HL-60/S4 (cell line): Measurements from ENCODE around the gene ALPG.
"Not testable (repeated sequence)": the region's sequence is repeated elsewhere in the genome, so short reads cannot be mapped to it uniquely, and the experiment has no call there.

Experiments
- in situ Hi-C: fragments of 300-500 bp; cut with MboI; formaldehyde crosslinking; loops from 2 replicates; pipeline ENCODE4 v1.14.3; 2022; ENCODE audit warnings: low sequenced_read_pairs

ALPG gene

DNA sequence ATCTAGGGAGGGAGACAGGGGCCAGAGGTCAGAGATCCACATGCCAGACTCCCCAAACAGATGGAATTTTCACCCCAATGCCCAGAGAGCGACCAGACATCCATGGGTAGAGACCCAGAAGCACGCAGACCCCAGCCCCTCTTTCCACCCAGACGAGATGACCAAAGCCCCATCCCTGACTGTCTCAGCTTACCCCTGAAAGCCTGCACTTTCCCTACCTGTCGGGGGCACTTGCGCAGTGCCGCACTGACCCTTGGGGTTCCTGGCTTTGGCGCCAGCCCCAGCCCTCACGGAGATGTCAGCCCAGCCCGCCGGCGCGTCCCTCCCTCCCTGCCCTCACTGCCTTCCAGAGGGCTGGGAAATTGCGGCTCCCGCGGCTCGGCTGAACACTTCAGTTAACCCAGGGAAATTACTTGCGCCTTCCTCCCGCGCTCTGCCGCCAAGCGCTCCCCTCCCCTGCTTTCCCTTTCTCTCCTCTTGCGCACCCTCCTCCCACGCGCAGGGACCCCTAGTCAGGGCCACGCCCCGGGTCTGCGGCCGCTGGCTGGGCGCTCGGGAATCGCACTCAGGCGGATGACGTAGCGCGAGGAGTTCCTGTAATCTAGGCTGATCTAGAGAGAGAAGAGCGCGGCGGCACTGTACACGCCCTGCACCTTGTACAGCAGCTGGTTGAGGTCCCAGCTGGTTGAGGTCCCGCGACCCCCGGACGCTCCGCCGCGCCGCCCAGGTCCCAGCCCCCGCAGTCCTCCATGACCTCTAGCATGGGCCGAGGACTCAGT, 12.0 kb downstream of the ALPG start:
- in situ Hi-C loops = no loop called here

DNA sequence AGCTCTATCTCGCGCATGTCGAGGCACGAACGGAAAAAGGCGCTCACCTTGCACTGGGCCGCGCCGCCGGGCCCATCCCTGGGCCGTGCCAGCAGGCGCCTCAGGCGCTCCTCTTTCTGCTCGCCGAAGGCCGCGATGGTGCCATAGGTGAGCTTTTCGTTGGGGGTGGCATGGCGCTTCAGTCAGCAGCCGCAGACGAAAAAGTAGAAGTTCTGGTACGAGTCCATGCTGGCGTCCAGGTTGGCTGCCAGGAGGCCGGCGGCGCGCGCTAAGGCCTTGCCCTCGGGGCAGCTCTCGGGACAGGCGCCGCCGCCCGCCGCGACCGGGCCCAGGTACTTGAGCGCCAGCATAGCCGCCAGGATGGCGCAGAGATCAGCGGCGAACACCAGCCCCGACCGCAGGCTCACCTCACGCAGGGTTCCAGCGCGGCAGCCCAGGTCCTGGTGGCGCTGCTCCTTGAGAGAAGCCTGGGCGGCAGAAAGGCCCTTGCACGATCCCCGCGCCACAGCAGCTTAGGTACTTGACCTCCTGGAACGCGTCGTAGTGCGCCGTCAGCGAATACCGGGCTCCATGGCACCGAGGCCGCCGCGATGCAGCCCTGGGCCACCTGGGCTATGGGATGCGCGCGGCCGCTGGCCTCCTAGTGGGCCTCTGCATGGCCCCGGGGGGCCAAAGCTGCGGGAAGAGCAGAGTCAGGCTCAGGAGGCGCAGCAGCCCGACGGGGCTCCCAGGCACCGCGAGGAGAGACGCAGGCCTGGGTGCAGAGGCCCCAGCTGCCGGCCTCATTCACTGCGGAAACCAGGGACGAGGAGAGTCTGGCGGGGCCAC, 12.8 kb downstream of the ALPG start:
- in situ Hi-C loops = no loop called here

DNA sequence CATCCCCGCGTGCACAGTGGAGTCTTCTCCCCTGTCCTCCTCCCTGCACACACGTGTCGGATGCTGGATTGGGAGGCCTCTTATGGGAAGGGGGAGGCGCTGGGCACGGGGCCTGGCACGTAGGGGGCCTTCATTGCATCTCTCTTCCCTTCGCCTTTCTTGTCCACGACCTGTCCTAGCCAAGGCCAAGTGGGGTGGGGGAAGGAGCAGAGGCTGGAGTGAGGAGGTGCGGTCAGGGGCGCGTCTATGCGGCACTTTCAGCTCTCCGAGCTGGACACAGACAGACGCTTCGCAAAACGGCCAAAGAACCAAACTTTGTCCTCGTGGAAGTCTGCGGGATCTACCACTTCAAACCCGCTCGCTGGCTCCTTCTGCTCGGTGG, 13.4 kb downstream of the ALPG start:
- in situ Hi-C loops = no loop called here

DNA sequence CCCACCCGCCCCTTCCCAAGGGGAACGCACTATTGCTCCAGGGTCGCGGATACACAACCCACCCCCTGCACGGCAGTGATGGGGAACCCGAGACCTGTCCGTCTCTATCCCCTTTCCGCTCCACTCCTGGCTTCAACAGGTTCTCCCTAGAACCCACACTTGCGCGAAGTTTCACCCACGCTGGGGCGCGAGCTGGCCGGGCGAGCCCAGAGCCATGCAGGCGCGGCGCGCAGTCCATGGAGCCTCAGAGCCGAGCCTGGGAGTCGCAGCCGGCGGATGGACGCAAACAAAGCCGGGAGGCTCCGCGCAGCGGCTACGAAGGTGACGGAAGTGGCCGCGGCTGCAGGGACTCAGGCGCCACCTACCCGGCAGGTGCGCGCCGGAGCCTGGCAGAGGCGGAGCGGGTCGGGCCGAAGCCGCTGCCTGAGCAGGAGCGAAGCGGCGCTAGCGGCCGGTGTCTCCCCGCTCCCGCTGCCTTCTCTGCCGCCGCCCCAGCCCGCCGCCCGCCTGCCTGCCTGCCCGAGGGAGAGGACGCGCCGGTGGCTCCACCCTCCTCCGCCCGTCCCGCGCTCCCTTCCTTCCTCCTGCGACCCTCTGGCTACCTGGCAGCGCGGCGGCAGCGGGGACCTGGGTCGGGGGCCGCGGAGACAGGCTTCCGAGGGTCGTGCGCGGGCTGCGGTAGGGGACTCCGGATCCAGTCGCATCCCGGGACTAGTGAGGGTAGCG, 14.0 kb downstream of the ALPG start:
- in situ Hi-C loops = no loop called here

DNA sequence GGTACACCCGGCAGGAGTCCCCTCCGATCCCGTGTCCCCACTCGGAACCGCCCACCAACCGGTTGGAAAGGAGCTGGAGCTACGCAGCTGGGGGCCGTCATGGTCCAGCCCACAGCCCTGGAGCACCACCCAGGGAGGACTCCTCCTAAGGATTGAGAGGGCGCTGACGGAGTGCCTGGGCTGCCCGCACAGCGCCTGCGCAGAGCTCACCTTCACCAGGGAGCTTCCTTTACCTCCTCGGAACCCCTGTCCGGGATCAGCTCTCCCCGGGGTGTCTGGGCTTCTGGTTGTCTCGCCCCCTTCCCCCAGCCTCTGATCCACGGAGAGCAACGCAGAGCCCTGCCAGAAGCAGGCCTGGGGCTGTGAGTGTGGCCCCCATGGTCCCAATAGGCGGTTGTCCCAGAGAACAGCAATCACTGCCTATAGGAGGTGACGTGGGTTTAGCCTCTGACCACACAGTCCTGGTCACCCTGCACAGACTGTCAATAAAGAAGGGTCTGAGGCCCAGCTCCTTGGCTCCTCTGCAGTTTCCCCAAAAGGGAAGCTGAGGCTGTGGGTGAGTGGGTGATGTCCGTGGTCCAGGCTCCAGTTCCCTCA, 14.6 kb downstream of the ALPG start:
- in situ Hi-C loops = no loop called here

DNA sequence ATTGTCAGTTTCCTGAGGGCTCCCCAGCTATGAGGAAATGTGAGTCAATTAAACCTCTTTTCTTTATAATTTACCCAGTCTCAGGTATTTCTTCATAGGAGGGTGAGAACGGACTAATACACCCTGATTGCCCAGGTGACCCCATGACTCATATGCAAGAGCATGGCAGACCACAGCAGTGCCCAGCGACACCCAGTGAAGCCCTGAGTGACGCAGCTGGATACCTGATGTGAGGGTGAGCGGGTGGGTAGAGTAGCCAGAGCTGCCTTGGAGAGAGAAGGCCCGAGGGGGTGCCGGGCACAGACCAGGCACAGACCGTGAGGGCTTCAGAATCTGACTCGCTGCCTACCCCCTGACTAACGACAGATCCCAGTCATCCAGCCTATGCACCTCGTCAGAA, 15.4 kb downstream of the ALPG start:
- in situ Hi-C loops = no loop called here

DNA sequence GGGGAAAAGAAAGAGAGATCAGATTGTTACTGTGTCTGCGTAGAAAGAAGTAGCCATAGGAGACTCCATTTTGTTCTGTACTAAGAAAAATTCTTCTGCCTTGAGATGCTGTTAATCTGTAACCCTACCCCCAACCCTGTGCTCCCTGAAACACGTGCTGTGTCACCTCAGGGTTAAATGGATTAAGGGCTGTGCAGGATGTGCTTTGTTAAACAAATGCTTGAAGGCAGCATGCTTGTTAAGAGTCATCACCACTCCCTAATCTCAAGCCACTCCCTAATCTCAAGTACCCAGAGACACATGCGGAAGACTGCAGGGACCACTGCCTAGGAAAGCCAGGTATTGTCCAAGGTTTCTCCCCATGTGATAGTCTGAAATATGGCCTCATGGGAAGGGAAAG, 16.4 kb downstream of the ALPG start:
- in situ Hi-C loops = not testable (repeated sequence)

DNA sequence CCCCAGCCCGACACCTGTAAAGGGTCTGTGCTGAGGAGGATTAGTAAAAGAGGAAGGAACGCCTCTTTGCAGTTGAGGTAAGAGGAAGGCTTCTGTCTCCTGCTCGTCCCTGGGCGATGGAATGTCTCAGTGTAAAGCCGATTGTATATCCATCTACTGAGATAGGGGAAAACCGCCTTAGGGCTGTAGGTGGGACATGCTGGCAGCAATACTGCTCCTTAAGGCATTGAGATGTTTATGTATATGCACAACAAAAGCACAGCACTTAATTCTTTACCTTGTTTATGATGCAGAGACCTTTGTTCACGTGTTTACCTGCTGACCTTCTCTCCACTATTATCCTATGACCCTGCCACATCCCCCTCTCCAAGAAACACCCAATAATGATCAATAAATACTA, 16.8 kb downstream of the ALPG start:
- in situ Hi-C loops = not testable (repeated sequence)

DNA sequence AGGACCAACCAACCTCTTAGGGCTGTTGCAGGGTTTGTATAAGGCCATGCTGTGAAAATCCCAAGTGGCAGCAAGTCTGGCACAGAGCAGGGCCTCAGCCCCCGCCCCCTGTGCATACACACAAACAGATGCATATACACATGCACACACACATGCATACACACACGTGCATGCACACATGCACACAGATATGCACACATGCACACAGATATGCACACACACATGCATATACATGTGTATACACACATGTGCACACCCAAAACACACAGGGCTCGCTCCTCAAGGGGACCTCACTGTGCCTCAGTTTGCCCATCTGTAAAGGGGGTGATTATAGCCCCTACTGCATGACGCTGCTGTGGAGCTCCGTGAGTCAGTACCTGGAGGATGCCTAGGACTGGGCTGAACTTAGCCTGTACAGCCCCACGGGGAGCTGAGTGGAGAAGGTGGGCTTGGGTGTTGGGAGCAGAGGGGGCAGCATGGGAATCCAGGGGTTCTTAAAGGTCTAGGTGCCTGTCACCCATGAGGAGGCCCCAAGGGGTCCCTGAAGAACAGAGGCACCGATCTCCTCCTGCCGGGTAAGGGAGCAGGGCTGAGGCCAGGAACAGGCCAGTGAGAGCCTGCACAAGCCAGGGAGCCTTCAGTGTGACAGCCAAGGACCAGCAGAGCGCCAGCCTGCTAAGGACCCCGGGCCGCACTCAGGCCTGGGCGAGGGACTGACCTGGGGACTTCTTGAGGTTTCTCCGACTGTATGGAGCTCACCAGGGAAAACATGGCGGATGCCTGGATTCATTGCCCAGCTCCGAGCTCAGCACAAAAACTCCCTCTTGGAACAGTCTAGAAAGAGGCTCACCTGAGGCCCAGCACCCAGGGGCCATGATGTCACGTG, 25.3 kb downstream of the ALPG start:
- in situ Hi-C loops = loop anchor here (10.0 kb wide), 1 partner anchor 527 kb away; no protein-coding TSS in a partner anchor

DNA sequence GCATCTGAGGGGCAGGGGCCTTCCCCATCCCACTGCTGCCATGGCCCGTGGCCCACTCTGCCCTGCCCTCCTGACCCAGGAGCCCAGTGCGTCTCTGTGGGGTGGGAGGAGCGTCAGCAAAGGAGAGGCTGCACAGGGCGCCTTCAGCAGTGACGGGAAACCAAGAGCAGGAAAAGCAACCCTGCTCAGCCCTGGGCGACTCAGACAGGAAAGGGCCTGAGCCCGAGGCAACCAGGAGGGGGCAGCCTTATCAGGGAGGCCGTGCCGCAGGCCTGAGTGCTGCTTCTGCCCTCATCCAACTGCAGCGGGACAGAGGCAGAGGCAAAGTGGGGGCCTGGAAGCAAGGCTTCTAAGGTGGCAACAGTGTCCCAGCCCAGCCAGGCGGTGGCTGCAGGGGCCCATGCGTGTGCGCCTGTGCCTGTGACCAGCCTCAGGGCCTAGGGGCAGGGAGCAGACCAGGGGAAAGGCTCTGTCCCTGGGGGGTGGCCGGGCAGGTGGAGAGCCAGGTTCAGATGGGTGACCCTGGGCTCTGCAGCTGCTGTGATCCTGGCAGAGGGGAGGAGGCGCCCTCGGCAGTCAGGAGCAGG, 26.0 kb downstream of the ALPG start:
- in situ Hi-C loops = loop anchor here (10.0 kb wide), 1 partner anchor 528 kb away; no protein-coding TSS in a partner anchor

DNA sequence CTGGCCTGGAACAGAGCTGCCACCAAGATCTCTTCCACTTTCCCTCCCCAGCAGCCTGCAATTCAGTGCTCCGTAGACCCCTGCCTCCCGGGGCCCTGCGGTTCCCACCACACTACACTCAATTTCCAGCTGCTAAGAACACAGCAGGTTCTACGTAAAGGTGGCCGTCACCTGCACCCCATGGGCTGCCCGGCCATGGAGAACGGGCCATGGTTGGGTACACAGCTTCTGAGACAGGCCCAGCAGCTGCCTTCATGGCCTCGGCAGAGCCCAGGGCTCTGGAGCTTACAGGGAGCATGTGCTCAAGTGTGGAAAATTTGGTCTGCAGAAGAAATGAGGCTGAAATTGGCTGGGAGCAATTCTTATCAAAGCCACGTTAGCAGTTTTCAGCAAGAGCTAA, 27.0 kb downstream of the ALPG start:
- in situ Hi-C loops = loop anchor here (10.0 kb wide), 1 partner anchor 529 kb away; no protein-coding TSS in a partner anchor

DNA sequence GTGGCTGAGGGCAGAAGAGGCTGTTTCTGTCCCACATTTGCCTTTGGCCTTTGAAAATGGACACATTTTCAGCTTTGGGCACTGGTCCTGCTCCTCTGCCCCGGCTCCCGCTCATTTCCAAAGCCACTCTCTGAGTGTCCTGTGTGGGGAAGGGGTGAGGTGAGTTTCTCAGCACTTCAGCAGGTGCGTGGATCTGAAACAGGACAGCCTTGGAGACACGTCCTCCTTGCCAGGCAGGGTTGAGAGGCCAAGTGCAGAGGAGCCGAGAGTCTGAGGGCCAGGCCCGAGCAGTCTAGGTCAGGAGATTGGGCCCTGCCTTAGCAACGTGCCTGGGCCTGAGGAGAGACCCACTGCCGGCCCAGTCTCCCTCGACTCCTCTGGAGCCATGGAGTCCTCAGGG, 27.4 kb downstream of the ALPG start:
- in situ Hi-C loops = loop anchor here (10.0 kb wide), 1 partner anchor 529 kb away; no protein-coding TSS in a partner anchor

DNA sequence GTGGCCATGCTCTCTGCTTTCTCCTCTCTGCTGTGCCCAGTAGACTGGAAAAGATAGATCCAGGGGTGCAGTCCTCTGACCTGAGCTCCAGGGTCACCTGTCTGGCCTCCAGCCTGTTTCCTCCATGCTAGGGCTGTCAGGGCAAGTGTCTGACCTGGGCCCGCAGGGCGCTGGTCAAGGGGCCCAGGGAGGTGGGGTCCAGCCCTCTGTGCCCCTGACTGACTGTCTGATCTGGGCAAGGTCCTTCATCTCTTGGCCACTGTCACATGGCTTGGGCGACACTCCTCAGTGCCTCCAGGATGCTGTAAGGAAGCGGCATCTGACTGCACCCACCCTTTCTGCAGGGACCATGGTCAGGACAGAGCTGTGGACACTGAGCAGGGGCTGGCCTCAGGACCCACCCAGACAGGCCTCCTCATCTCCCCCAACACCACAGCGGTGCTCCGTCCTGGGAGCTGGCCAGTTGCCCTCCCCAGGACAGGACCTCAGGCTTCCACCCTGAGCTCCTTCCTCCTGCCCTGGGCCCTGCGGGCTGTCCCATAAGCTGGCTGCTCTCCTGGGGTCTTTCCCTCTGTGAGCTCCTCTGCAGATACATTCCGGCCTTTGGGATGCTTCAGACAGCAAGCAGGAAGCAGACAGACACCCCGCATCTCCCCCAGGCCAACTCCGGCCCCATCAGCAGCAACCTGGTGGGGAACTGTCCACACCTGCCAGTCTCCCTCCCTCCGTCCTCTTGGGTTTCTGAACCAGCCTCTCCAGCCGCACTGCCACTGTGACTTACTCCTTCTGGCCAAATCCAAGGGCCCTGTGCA, 28.1 kb downstream of the ALPG start:
- in situ Hi-C loops = loop anchor here (10.0 kb wide), 1 partner anchor 530 kb away; no protein-coding TSS in a partner anchor

DNA sequence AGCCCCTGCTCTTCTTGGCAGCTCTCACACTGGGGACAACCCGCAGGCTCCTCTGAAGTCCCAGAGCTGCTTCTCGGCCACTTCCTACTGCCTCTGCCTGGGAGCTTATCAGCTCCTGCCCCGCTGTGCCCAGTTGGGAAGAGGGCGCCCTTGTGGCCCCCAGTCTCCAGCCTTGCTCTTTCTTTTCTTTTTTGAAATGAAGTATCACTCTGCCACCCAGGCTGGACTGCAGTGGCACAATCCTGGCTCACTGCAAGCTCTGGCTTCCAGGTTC, 28.7 kb downstream of the ALPG start:
- in situ Hi-C loops = loop anchor here (10.0 kb wide), 1 partner anchor 531 kb away; no protein-coding TSS in a partner anchor

DNA sequence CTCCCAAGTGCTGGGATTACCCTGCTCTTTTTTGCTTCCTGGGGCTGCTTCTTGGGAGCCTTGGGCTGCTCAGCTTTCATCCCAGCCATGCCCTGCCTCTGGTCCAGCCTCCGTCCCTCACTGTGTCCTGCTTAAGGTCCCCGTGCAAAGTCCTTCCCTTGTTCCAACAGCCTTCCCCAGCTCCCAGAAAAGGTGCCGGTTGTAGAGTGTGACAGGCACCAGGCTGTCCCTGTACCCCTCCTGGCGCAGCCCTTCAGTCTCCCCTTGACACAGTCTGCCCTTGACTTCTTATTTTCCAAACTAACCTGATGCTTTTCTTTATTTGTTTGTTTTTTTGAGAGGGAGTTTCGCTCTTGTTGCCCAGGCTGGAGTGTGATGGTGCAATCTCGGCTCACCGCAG, 29.2 kb downstream of the ALPG start:
- in situ Hi-C loops = loop anchor here (10.0 kb wide), 1 partner anchor 531 kb away; no protein-coding TSS in a partner anchor

DNA sequence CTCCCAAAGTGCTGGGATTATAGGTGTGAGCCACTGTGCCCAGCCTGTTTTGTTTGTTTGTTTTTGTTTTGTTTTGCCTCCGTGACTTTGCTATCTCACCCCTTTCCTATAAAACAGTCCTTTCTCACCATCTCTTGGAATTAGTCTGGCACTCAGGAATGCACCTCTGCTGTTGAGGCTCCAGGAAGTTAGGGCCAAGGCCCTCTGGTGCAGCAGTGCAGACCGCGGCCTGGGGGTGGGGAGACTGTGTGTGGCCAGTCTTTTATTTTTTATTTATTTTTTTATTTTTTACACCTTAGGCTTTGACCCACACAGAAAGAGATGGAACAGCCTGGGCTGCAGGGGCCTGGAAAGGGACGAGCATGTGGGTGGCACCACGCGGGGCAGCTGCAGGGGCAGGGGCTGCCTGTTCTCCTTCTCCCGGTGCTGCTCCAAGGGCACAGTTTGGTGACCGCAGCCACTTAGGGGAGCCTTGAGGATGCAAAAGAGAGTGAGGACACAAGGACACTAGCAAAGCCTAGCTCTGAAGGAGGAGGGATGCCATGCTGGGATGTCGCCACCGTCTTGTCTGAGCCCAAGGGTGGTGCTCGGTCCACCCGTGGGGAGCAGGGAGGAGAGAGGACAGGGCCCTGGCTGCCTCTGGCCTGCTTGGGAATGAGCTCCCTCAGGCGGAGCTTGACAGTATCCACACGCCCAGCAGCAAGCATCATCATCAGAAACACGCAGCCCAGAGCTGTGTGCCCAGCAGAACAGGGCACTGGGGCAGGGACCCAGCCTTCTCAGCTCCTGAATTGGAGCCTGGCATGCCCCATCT, 29.9 kb downstream of the ALPG start:
- in situ Hi-C loops = loop anchor here (10.0 kb wide), 1 partner anchor 532 kb away; no protein-coding TSS in a partner anchor

DNA sequence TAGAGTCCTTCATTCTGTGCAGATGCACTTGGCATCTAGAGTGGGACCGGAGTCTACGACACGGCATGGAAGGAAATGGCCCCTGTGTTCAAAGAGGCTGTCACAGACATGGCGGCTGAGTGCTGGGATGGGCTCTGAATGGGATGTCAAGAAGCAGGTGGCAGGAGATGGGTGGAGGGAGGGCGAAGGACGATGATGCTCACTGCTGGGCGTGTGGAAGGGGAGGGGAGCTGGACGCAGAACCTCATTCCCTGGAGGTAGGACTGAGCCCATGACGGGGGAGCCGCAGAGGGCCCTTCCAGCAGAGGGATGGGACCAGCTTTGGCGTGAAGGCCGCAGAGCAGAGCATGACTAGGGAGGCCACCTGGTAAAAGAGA, 30.5 kb downstream of the ALPG start:
- in situ Hi-C loops = loop anchor here (10.0 kb wide), 1 partner anchor 532 kb away; no protein-coding TSS in a partner anchor

DNA sequence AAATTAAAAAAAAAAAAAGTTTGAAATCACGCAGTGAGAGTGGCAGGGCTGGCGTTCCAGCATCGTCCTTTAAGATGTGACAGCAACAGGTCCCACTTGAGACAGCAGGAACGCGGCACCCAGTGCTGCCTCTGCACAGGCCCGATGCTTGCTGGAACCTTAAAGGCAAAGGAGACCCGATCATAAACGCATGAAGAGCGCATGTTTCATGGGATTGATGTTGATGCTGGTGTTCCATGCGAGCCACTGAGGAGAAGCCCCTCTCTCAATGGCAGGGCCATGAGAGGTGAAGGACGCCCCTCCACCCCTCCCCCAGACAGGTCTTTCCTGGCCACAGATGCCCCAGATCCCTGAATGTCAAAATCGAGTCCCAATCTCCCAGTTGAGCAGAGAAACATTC, 31.4 kb downstream of the ALPG start:
- in situ Hi-C loops = loop anchor here (10.0 kb wide), 1 partner anchor 533 kb away; no protein-coding TSS in a partner anchor
